HG03565 (cell line): ENCODE results near the gene RNASE7.
"Not testable (repeated sequence)": the region's sequence is repeated elsewhere in the genome, so short reads cannot be mapped to it uniquely, and the experiment has no call there.

Experiments used
- ATAC-seq: cut with Tn5 transposase; IDR thresholded peaks from one replicate; pipeline ENCODE4 v1.9.1; 2021; ENCODE audit warnings: mild to moderate bottlenecking, moderate library complexity; ENCODE audit not compliant: unreplicated experiment

Gene RNASE7

GRCh38 chr14:21023174-21023573 lies 19.0 kb upstream of the RNASE7 start:
- no peak for ATAC-seq

- no peak for ATAC-seq
These were observed 18.2 kb upstream of the RNASE7 start for GRCh38 chr14:21023817-21024584.

GRCh38 chr14:21024585-21025370 lies 17.4 kb upstream of the RNASE7 start, which contains the start of gene NDRG2:
NDRG2 (minus strand) TSS chr14:21025061; CDS start chr14:21023315, 1,746 bp downstream.
- no peak for ATAC-seq

- no peak for ATAC-seq
These were observed 16.5 kb upstream of the RNASE7 start for GRCh38 chr14:21025371-21026273.

GRCh38 chr14:21026274-21026987 lies 15.7 kb upstream of the RNASE7 start:
- ATAC-seq, result no peak

- ATAC-seq, result no peak
These were observed 15.2 kb upstream of the RNASE7 start for GRCh38 chr14:21026988-21027315.

- ATAC-seq, result no peak
These were observed 12.2 kb upstream of the RNASE7 start, which contains the start of gene TPPP2 for GRCh38 chr14:21029917-21030316. TPPP2 (plus strand) TSS chr14:21030217; CDS start chr14:21030582, 365 bp downstream.

GRCh38 chr14:21030531-21030930 lies 11.6 kb upstream of the RNASE7 start:
- ATAC-seq, result no peak

- no peak for ATAC-seq
These were observed 9.6 kb upstream of the RNASE7 start for GRCh38 chr14:21032326-21033132.

- no peak for ATAC-seq
These were observed 8.9 kb upstream of the RNASE7 start for GRCh38 chr14:21033133-21033698.

- no peak for ATAC-seq
These were observed 7.5 kb upstream of the RNASE7 start, which contains the start of gene RNASE13 for GRCh38 chr14:21034707-21035106. RNASE13 (minus strand) TSS chr14:21034807; CDS start chr14:21034288, 519 bp downstream.

GRCh38 chr14:21036751-21037150 lies 5.4 kb upstream of the RNASE7 start:
- no peak for ATAC-seq

GRCh38 chr14:21037156-21037555 lies 5.0 kb upstream of the RNASE7 start:
- no peak for ATAC-seq

- ATAC-seq, result no peak
These were observed 3.4 kb upstream of the RNASE7 start for GRCh38 chr14:21038441-21039422.

- no peak for ATAC-seq
These were observed 2.4 kb upstream of the RNASE7 start for GRCh38 chr14:21039585-21040369.

- ATAC-seq, result no peak
These were observed 1.7 kb upstream of the RNASE7 start for GRCh38 chr14:21040370-21040925.

- ATAC-seq, result not testable (repeated sequence)
These were observed 1.2 kb upstream of the RNASE7 start for GRCh38 chr14:21040941-21041340.
